ENCODE data around the gene ZNF625.
"Not testable (repeated sequence)": the region's sequence is repeated elsewhere in the genome, so short reads cannot be mapped to it uniquely, and the experiment has no call there.

Gene ZNF625

GRCh38 chr19:12139269-12139668 is 17.3 kb downstream of the ZNF625 start:
- no peaks in the 10 kb centered on the region for H3K27me3 ChIP-seq (ENCODE audit: control insufficient read depth in 2 of 2, insufficient read depth in 2 of 2, low read length in 2 of 2)
- H3K9me3 ChIP-seq (ENCODE audit: control insufficient read depth in 2 of 2, low read length in 2 of 2), result peaks cover 0 to 2% of the 10 kb centered on the region in 2 donors
- peaks cover 8 to 16% of the 10 kb centered on the region in 2 donors for H3K4me1 ChIP-seq (ENCODE audit: control insufficient read depth in 2 of 2, insufficient read depth in 2 of 2, low read length in 2 of 2)
- no peak overlapping the region for H3K27ac ChIP-seq (ENCODE audit: low read depth in 2 of 2, low read length in 2 of 2)
- peak overlapping the region; percentile 79 to 87 for H3K9ac ChIP-seq (ENCODE audit: low read depth in 1 of 2, low read length in 2 of 2)
- H3K4me3 ChIP-seq (ENCODE audit: low read length in 2 of 2), result peak overlapping the region; percentile 73 to 93
- peaks cover 15 to 16% of the 10 kb centered on the region in 2 donors for H3K36me3 ChIP-seq (ENCODE audit: control insufficient read depth in 2 of 2, insufficient read depth in 2 of 2, low read length in 2 of 2)

- no peak overlapping the region for H3K27ac ChIP-seq (ENCODE audit: low read depth in 2 of 2, low read length in 2 of 2)
- H3K4me1 ChIP-seq (ENCODE audit: control insufficient read depth in 2 of 2, insufficient read depth in 2 of 2, low read length in 2 of 2), result peaks cover 8 to 16% of the 10 kb centered on the region in 2 donors
- no peak overlapping the region for H3K4me3 ChIP-seq (ENCODE audit: low read length in 2 of 2)
- no peaks in the 10 kb centered on the region for H3K27me3 ChIP-seq (ENCODE audit: control insufficient read depth in 2 of 2, insufficient read depth in 2 of 2, low read length in 2 of 2)
- no peak overlapping the region for H3K9ac ChIP-seq (ENCODE audit: low read depth in 1 of 2, low read length in 2 of 2)
- H3K36me3 ChIP-seq (ENCODE audit: control insufficient read depth in 2 of 2, insufficient read depth in 2 of 2, low read length in 2 of 2), result peaks cover 32 to 34% of the 10 kb centered on the region in 2 donors
- peaks cover 15 to 19% of the 10 kb centered on the region in 2 donors for H3K9me3 ChIP-seq (ENCODE audit: control insufficient read depth in 2 of 2, low read length in 2 of 2)
These were observed 19.2 kb downstream of the ZNF625 start for GRCh38 chr19:12137221-12137940.

GRCh38 chr19:12133069-12133468 is 23.5 kb downstream of the ZNF625 start:
- peaks cover 24 to 26% of the 10 kb centered on the region in 2 donors for H3K9me3 ChIP-seq (ENCODE audit: control insufficient read depth in 2 of 2, low read length in 2 of 2)
- no peak overlapping the region for H3K4me3 ChIP-seq (ENCODE audit: low read length in 2 of 2)
- no peak overlapping the region for H3K27ac ChIP-seq (ENCODE audit: low read depth in 2 of 2, low read length in 2 of 2)
- no peaks in the 10 kb centered on the region for H3K4me1 ChIP-seq (ENCODE audit: control insufficient read depth in 2 of 2, insufficient read depth in 2 of 2, low read length in 2 of 2)
- peaks cover 35 to 42% of the 10 kb centered on the region in 2 donors for H3K36me3 ChIP-seq (ENCODE audit: control insufficient read depth in 2 of 2, insufficient read depth in 2 of 2, low read length in 2 of 2)
- no peak overlapping the region for H3K9ac ChIP-seq (ENCODE audit: low read depth in 1 of 2, low read length in 2 of 2)
- H3K27me3 ChIP-seq (ENCODE audit: control insufficient read depth in 2 of 2, insufficient read depth in 2 of 2, low read length in 2 of 2), result no peaks in the 10 kb centered on the region

GRCh38 chr19:12126707-12127106 is 29.8 kb downstream of the ZNF625 start:
- Histone ChIP-seq H3K36me3 (ENCODE audit: control insufficient read depth in 2 of 2, insufficient read depth in 2 of 2, low read length in 2 of 2) (peaks cover 0 to 2% of the 10 kb centered on the region in 2 donors), H3K9me3 (ENCODE audit: control insufficient read depth in 2 of 2, low read length in 2 of 2) (peaks cover under 1 to 3% of the 10 kb centered on the region in 2 donors), H3K4me3 (ENCODE audit: low read length in 2 of 2) (no peak overlapping the region), H3K9ac (ENCODE audit: low read depth in 1 of 2, low read length in 2 of 2) (no peak overlapping the region), H3K4me1 (ENCODE audit: control insufficient read depth in 2 of 2, insufficient read depth in 2 of 2, low read length in 2 of 2) (no peaks in the 10 kb centered on the region), H3K27ac (ENCODE audit: low read depth in 2 of 2, low read length in 2 of 2) (no peak overlapping the region), H3K27me3 (ENCODE audit: control insufficient read depth in 2 of 2, insufficient read depth in 2 of 2, low read length in 2 of 2) (no peaks in the 10 kb centered on the region)

GRCh38 chr19:12117201-12117970 is 39.1 kb downstream of the ZNF625 start:
- no peak overlapping the region for H3K9ac ChIP-seq (ENCODE audit: low read depth in 1 of 2, low read length in 2 of 2)
- H3K27me3 ChIP-seq (ENCODE audit: control insufficient read depth in 2 of 2, insufficient read depth in 2 of 2, low read length in 2 of 2), result no peaks in the 10 kb centered on the region
- H3K36me3 ChIP-seq (ENCODE audit: control insufficient read depth in 2 of 2, insufficient read depth in 2 of 2, low read length in 2 of 2), result no peaks in the 10 kb centered on the region
- H3K4me3 ChIP-seq (ENCODE audit: low read length in 2 of 2), result no peak overlapping the region
- H3K9me3 ChIP-seq (ENCODE audit: control insufficient read depth in 2 of 2, low read length in 2 of 2), result peaks cover 8 to 11% of the 10 kb centered on the region in 2 donors
- H3K27ac ChIP-seq (ENCODE audit: low read depth in 2 of 2, low read length in 2 of 2), result no peak overlapping the region
- no peaks in the 10 kb centered on the region for H3K4me1 ChIP-seq (ENCODE audit: control insufficient read depth in 2 of 2, insufficient read depth in 2 of 2, low read length in 2 of 2)

- H3K27ac ChIP-seq (ENCODE audit: low read depth in 2 of 2, low read length in 2 of 2), result no peak overlapping the region
- H3K27me3 ChIP-seq (ENCODE audit: control insufficient read depth in 2 of 2, insufficient read depth in 2 of 2, low read length in 2 of 2), result no peaks in the 10 kb centered on the region
- H3K4me1 ChIP-seq (ENCODE audit: control insufficient read depth in 2 of 2, insufficient read depth in 2 of 2, low read length in 2 of 2), result no peaks in the 10 kb centered on the region
- H3K4me3 ChIP-seq (ENCODE audit: low read length in 2 of 2), result no peak overlapping the region
- H3K36me3 ChIP-seq (ENCODE audit: control insufficient read depth in 2 of 2, insufficient read depth in 2 of 2, low read length in 2 of 2), result peaks cover 0 to 11% of the 10 kb centered on the region in 2 donors
- no peak overlapping the region for H3K9ac ChIP-seq (ENCODE audit: low read depth in 1 of 2, low read length in 2 of 2)
- peaks cover 11 to 22% of the 10 kb centered on the region in 2 donors for H3K9me3 ChIP-seq (ENCODE audit: control insufficient read depth in 2 of 2, low read length in 2 of 2)
These were observed 43.4 kb downstream of the ZNF625 start for GRCh38 chr19:12113121-12113520.

GRCh38 chr19:12112701-12113100 is 43.8 kb downstream of the ZNF625 start:
- Histone ChIP-seq H3K27ac (ENCODE audit: low read depth in 2 of 2, low read length in 2 of 2) (no peak overlapping the region), H3K4me3 (ENCODE audit: low read length in 2 of 2) (no peak overlapping the region), H3K9me3 (ENCODE audit: control insufficient read depth in 2 of 2, low read length in 2 of 2) (peaks cover 11 to 22% of the 10 kb centered on the region in 2 donors)

GRCh38 chr19:12111943-12112637 is 44.4 kb downstream of the ZNF625 start:
- peaks cover 11 to 22% of the 10 kb centered on the region in 2 donors for H3K9me3 ChIP-seq (ENCODE audit: control insufficient read depth in 2 of 2, low read length in 2 of 2)
- H3K4me1 ChIP-seq (ENCODE audit: control insufficient read depth in 2 of 2, insufficient read depth in 2 of 2, low read length in 2 of 2), result no peaks in the 10 kb centered on the region

More at GRCh38 chr19:12112701-12113100, 43.8 kb downstream of the ZNF625 start:
- Histone ChIP-seq H3K36me3 (ENCODE audit: control insufficient read depth in 2 of 2, insufficient read depth in 2 of 2, low read length in 2 of 2) (peaks cover 0 to 11% of the 10 kb centered on the region in 2 donors), H3K4me1 (ENCODE audit: control insufficient read depth in 2 of 2, insufficient read depth in 2 of 2, low read length in 2 of 2) (no peaks in the 10 kb centered on the region), H3K9ac (ENCODE audit: low read depth in 1 of 2, low read length in 2 of 2) (no peak overlapping the region), H3K27me3 (ENCODE audit: control insufficient read depth in 2 of 2, insufficient read depth in 2 of 2, low read length in 2 of 2) (no peaks in the 10 kb centered on the region)

GRCh38 chr19:12111176-12111575 is 45.4 kb downstream of the ZNF625 start:
- H3K36me3 ChIP-seq (ENCODE audit: control insufficient read depth in 2 of 2, insufficient read depth in 2 of 2, low read length in 2 of 2), result peaks cover 0 to 11% of the 10 kb centered on the region in 2 donors

More at GRCh38 chr19:12111943-12112637, 44.4 kb downstream of the ZNF625 start:
- Histone ChIP-seq H3K9ac (ENCODE audit: low read depth in 1 of 2, low read length in 2 of 2) (no peak overlapping the region), H3K27me3 (ENCODE audit: control insufficient read depth in 2 of 2, insufficient read depth in 2 of 2, low read length in 2 of 2) (no peaks in the 10 kb centered on the region), H3K4me3 (ENCODE audit: low read length in 2 of 2) (no peak overlapping the region), H3K27ac (ENCODE audit: low read depth in 2 of 2, low read length in 2 of 2) (no peak overlapping the region), H3K36me3 (ENCODE audit: control insufficient read depth in 2 of 2, insufficient read depth in 2 of 2, low read length in 2 of 2) (peaks cover 0 to 11% of the 10 kb centered on the region in 2 donors)

GRCh38 chr19:12103909-12104308 is 52.6 kb downstream of the ZNF625 start:
- not testable (repeated sequence) for H3K27me3 ChIP-seq (ENCODE audit: control insufficient read depth in 2 of 2, insufficient read depth in 2 of 2, low read length in 2 of 2); H3K9me3 ChIP-seq (ENCODE audit: control insufficient read depth in 2 of 2, low read length in 2 of 2); H3K9ac ChIP-seq (ENCODE audit: low read depth in 1 of 2, low read length in 2 of 2); H3K27ac ChIP-seq (ENCODE audit: low read depth in 2 of 2, low read length in 2 of 2); H3K4me3 ChIP-seq (ENCODE audit: low read length in 2 of 2); H3K4me1 ChIP-seq (ENCODE audit: control insufficient read depth in 2 of 2, insufficient read depth in 2 of 2, low read length in 2 of 2); H3K36me3 ChIP-seq (ENCODE audit: control insufficient read depth in 2 of 2, insufficient read depth in 2 of 2, low read length in 2 of 2)

More at GRCh38 chr19:12111176-12111575, 45.4 kb downstream of the ZNF625 start:
- Histone ChIP-seq H3K27me3 (ENCODE audit: control insufficient read depth in 2 of 2, insufficient read depth in 2 of 2, low read length in 2 of 2) (no peaks in the 10 kb centered on the region), H3K9ac (ENCODE audit: low read depth in 1 of 2, low read length in 2 of 2) (no peak overlapping the region), H3K27ac (ENCODE audit: low read depth in 2 of 2, low read length in 2 of 2) (no peak overlapping the region), H3K9me3 (ENCODE audit: control insufficient read depth in 2 of 2, low read length in 2 of 2) (peaks cover 11 to 26% of the 10 kb centered on the region in 2 donors), H3K4me1 (ENCODE audit: control insufficient read depth in 2 of 2, insufficient read depth in 2 of 2, low read length in 2 of 2) (no peaks in the 10 kb centered on the region), H3K4me3 (ENCODE audit: low read length in 2 of 2) (no peak overlapping the region)

Measured in mucosa of rectum (tissue), 2 donors.